Hepatocyte (in vitro differentiated cells): ENCODE results near the gene C2orf68. TPM values are rescaled to one million over a fixed set of nuclear protein-coding genes. Genes with fewer than 3 reads are reported as not detected.
"Not testable (repeated sequence)": the region's sequence is repeated elsewhere in the genome, so short reads cannot be mapped to it uniquely, and the experiment has no call there.

Experiments used
- DNase-seq: peaks from one replicate; pipeline ENCODE4 v3.0.0-alpha.2; 2016; ENCODE audit warnings: low spot score
- H2AFZ ChIP-seq: fragments of 200-600 bp; sonication (generic); 2 replicates; pipeline ENCODE4 v1.6.0; 2016; ENCODE audit warnings: antibody characterized with exemption, mild to moderate bottlenecking
- H3K27ac ChIP-seq: fragments of 200-600 bp; sonication (generic); 2 replicates; pipeline ENCODE4 v1.5.1; 2016; ENCODE audit warnings: mild to moderate bottlenecking
- H3K27me3 ChIP-seq: fragments of 200-600 bp; sonication (generic); 2 replicates; pipeline ENCODE4 v1.6.1; 2016
- H3K36me3 ChIP-seq: fragments of 200-600 bp; sonication (generic); replicated peaks from 2 replicates; pipeline ENCODE4 v1.5.1; 2016; ENCODE audit warnings: low read depth; ENCODE audit not compliant: insufficient read depth
- H3K4me1 ChIP-seq: fragments of 200-600 bp; sonication (generic); 2 replicates; pipeline ENCODE4 v1.5.1; 2016; ENCODE audit warnings: mild to moderate bottlenecking, moderate library complexity; ENCODE audit not compliant: insufficient read depth
- H3K4me2 ChIP-seq: fragments of 200-600 bp; sonication (generic); 2 replicates; pipeline ENCODE4 v1.6.0; 2016
- H3K4me3 ChIP-seq: fragments of 200-600 bp; sonication (generic); 2 replicates; pipeline ENCODE4 v1.5.1; 2016; ENCODE audit warnings: mild to moderate bottlenecking
- H3K79me2 ChIP-seq: fragments of 200-600 bp; sonication (generic); 2 replicates; pipeline ENCODE4 v1.6.0; 2017; ENCODE audit warnings: mild to moderate bottlenecking
- H3K9me2 ChIP-seq: fragments of 200-600 bp; sonication (generic); replicated peaks from 2 replicates; pipeline ENCODE4 v1.6.0; 2017; ENCODE audit warnings: mild to moderate bottlenecking; ENCODE audit not compliant: insufficient read depth
- H3K9me3 ChIP-seq: fragments of 200-600 bp; sonication (generic); 2 replicates; pipeline ENCODE4 v1.5.1; 2016; ENCODE audit warnings: low read depth, mild to moderate bottlenecking
- H4K20me1 ChIP-seq: fragments of 200-600 bp; sonication (generic); 2 replicates; pipeline ENCODE4 v1.6.0; 2016; ENCODE audit warnings: mild to moderate bottlenecking; ENCODE audit not compliant: insufficient read depth, poor library complexity, severe bottlenecking
- CTCF ChIP-seq: fragments of 200-600 bp; sonication (generic); IDR thresholded peaks from 2 replicates; pipeline ENCODE4 v1.5.1; 2016; ENCODE audit warnings: antibody characterized with exemption, mild to moderate bottlenecking; ENCODE audit not compliant: poor library complexity
- EZH2 ChIP-seq: fragments of 200-600 bp; sonication (generic); IDR thresholded peaks from 2 replicates; pipeline ENCODE4 v1.6.1; 2016; ENCODE audit warnings: antibody characterized with exemption, mild to moderate bottlenecking, borderline replicate concordance
- EZH2phosphoT487 ChIP-seq: fragments of 200-600 bp; sonication (generic); IDR thresholded peaks from one replicate; pipeline ENCODE4 v1.6.1; 2018; ENCODE audit warnings: antibody characterized with exemption, mild to moderate bottlenecking, low read depth, moderate library complexity; ENCODE audit not compliant: unreplicated experiment, severe bottlenecking
- WGBS: methylation state at CpG from one replicate; pipeline ENCODE4 v1.1.6; 2016; ENCODE audit warnings: low lambda C conversion rate; ENCODE audit errors: missing lambda C conversion rate; 5-methylcytosine and 5-hydroxymethylcytosine counted together
- polyA plus RNA-seq: library from polyadenylated mRNA; unstranded; fragments of >200 nt; fragmentation: Nextera tagmentation; extraction: Ambion mirVana; gene quantifications from 2 replicates; pipeline ENCODE4 v1.2.1, GENCODE V29; 2016
- total RNA-seq: library from RNA; depleted of rRNA; stranded (reverse); fragments of >200 nt; gene quantifications from 2 replicates; pipeline ENCODE4 v1.2.3, GENCODE V29; 2014

C2orf68 gene
- total and polyA plus RNA-seq, 2 experiments from 2014 or later, result 21.6 to 28.3 TPM

DNA sequence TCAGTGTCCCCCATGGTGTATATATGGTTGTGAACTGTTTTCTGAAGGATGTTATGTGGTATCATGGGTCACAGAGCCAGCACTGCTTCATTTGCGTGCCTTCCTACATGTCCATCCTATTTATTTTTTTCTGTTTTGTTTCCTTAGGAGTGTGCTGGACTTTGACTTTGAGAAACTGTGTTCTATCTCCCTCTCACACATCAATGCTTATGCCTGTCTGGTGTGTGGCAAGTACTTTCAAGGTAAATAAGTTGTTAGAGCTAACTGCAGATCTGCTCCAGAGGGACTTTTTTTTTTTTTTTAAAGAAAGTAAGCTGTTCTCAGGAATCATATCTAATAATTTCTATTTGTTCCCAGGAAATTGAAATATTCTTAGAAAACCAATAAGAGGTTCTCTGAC lies 9.5 kb upstream of the C2orf68 start:
- H3K27ac ChIP-seq, result peak overlapping the region; percentile 24
- WGBS, result 89% methylated on average over 1 of the region's 1 CpG
- peaks cover 12% of the 10 kb centered on the region for H3K4me1 ChIP-seq
- H3K9me3 ChIP-seq, result no peaks in the 10 kb centered on the region
- H3K4me3 ChIP-seq, result no peak overlapping the region
- H3K4me2 ChIP-seq, result no peak overlapping the region
- no peak overlapping the region for H2AFZ ChIP-seq
- TF ChIP-seq EZH2phosphoT487 (no peak), CTCF (no peak), EZH2 (no peak)
- peaks cover 6% of the 10 kb centered on the region for H4K20me1 ChIP-seq
- H3K79me2 ChIP-seq, result peaks cover 47% of the 10 kb centered on the region
- no peak for DNase-seq
- no peaks in the 10 kb centered on the region for H3K9me2 ChIP-seq
- H3K36me3 ChIP-seq, result no peaks in the 10 kb centered on the region
- no peaks in the 10 kb centered on the region for H3K27me3 ChIP-seq

DNA sequence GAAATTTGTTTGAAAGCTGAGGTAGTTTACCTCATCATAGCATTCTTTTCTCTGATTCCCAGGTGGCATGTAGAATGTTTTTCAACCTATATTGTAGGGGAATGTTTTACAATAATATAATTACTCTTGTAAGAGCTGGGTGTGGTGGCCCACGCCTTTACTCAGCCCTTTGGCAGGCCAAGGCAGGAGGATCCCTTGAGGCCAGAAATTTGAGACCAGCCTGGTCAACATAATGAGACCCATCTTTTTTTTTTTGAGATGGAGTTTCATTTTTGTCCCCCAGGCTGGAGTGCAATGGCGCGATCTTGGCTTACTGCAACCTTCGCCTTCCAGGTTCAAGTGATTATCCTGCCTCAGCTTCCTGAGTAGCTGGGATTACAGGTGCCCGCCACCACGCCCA lies 7.8 kb upstream of the C2orf68 start:
- Histone ChIP-seq H3K9me2 (no peaks in the 10 kb centered on the region), H4K20me1 (peaks cover 6% of the 10 kb centered on the region), H3K4me1 (peaks cover 12% of the 10 kb centered on the region), H2AFZ (no peak overlapping the region), H3K27ac (no peak overlapping the region), H3K4me2 (no peak overlapping the region), H3K36me3 (no peaks in the 10 kb centered on the region), H3K79me2 (peaks cover 48% of the 10 kb centered on the region), H3K4me3 (no peak overlapping the region), H3K27me3 (no peaks in the 10 kb centered on the region), H3K9me3 (no peaks in the 10 kb centered on the region)
- TF ChIP-seq EZH2phosphoT487 (no peak), EZH2 (no peak), CTCF (no peak)
- WGBS, result 93% methylated on average over 6 of the region's 6 CpGs
- DNase-seq, result no peak

DNA sequence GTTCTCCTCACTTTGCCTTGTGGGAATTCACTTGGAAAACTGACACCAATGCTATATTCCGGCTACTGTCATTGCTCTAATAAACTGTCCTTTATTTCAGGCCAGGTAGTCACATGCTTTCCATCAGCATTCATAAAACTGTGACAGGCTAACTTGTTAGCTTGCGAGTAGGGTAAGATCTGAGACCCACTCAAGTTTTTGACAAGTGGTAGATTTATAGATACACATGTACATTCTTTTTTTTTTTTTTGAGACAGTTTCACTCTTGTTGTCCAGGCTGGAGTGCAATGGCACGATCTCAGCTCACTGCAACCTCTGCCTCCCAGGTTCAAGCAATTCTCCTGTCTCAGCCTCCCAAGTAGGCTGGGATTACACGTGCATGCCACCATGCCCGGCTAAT lies 5.9 kb upstream of the C2orf68 start:
- DNase-seq, H3K9me3 ChIP-seq, H3K27me3 ChIP-seq, H3K9me2 ChIP-seq, H2AFZ ChIP-seq, H3K36me3 ChIP-seq, H3K27ac ChIP-seq, H4K20me1 ChIP-seq, H3K4me3 ChIP-seq: not testable (repeated sequence)
- Histone ChIP-seq H3K79me2 (peaks cover 47% of the 10 kb centered on the region), H3K4me2 (peak overlapping the region; percentile 94), H3K4me1 (peaks cover 12% of the 10 kb centered on the region)
- WGBS, result 98% methylated on average over 5 of the region's 5 CpGs

DNA sequence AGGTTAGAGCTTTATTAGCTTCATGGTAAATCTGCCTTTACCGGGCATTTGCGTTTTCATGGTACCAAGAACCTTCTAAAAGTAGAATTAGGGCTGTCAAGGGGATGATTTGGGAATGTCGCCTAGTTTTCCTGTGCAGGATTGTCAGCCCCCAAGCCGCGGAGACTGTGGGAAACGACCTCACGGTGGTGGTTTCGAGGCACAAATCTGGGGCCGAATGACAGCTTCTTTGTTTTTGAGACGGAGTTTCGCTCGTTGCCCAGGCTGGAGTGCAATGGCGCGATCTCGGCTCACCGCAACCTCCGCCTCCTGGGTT lies 3.5 kb upstream of the C2orf68 start:
- H3K9me2 ChIP-seq, result no peaks in the 10 kb centered on the region
- 94% methylated on average over 17 of the region's 17 CpGs for WGBS
- no peaks in the 10 kb centered on the region for H3K36me3 ChIP-seq
- H3K4me1 ChIP-seq, result peaks cover 17% of the 10 kb centered on the region
- peak overlapping the region; percentile 73 for H2AFZ ChIP-seq
- H3K27me3 ChIP-seq, result no peaks in the 10 kb centered on the region
- H3K4me3 ChIP-seq, result no peak overlapping the region
- H3K79me2 ChIP-seq, result peaks cover 47% of the 10 kb centered on the region
- TF ChIP-seq EZH2phosphoT487 (no peak), EZH2 (no peak), CTCF (no peak)
- DNase-seq, result no peak
- H3K4me2 ChIP-seq, result peak overlapping the region; percentile 65
- peak overlapping the region; percentile 79 for H3K27ac ChIP-seq
- H3K9me3 ChIP-seq, result no peaks in the 10 kb centered on the region
- H4K20me1 ChIP-seq, result peaks cover 8% of the 10 kb centered on the region

DNA sequence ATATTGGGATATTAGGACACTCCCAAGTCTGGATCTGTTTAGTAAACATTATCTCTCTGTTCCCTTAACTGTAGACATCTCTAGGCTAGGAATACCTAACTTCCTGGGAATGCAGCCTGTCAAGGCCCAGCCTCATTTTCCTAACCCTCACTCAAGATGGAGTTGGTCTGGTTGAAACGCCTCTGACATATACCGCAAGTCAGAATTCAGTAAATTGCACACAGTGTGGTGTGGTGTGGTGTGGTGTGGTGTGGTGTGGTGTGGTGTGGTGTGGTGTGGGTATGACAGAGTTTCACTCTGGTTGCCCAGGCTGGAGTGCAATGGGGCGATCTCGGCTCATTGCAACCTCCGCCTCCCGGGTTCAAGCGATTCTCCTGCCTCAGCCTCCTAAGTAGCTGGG lies 2.9 kb upstream of the C2orf68 start:
- not testable (repeated sequence) for H3K27me3 ChIP-seq, DNase-seq

More for the DNA sequence above, 2.9 kb upstream of the C2orf68 start:
- Histone ChIP-seq H3K79me2 (peaks cover 48% of the 10 kb centered on the region), H3K4me1 (peaks cover 19% of the 10 kb centered on the region)
- not testable (repeated sequence) for H3K4me2 ChIP-seq, H3K9me2 ChIP-seq, H4K20me1 ChIP-seq, H2AFZ ChIP-seq, H3K9me3 ChIP-seq, H3K36me3 ChIP-seq, H3K27ac ChIP-seq, H3K4me3 ChIP-seq
- WGBS, result 96% methylated on average over 7 of the region's 7 CpGs
